IMR-90 (cell line): ENCODE results near the gene VDAC1. TPM values are rescaled to one million over a fixed set of nuclear protein-coding genes. Genes with fewer than 3 reads are reported as not detected.

Experiments
- ATAC-seq: fragments of 200-7000 bp; cut with Tn5 transposase; 2 replicates; pipeline ENCODE4 v1.9.1; 2020; ENCODE audit warnings: low read depth, mild to moderate bottlenecking, moderate library complexity
- BruUV-seq: library from RNA; stranded (reverse); fragments of 400-500 nt; replicated peaks from 2 replicates; lab custom pipeline; 2021; lab: Mats Ljungman, UMichigan
- CTCF ChIA-PET: fragments of 300-600 bp; formaldehyde crosslinking; extraction: SDS; loops from one replicate; lab custom pipeline; 2021; ENCODE audit warnings: antibody characterized with exemption; lab: Yijun Ruan, JAX
- POLR2A ChIA-PET: fragments of 300-600 bp; sonication (Branson Sonifier 250); formaldehyde crosslinking; loops from one replicate; lab custom pipeline; 2022; ENCODE audit warnings: antibody characterized with exemption; ENCODE audit not compliant: unreplicated experiment; lab: Charles Lee
- DNase-seq: peaks from one replicate; pipeline ENCODE4 v3.0.0; 2013
- H2AFZ ChIP-seq: replicated peaks from 2 replicates; pipeline ENCODE3; 2013; ENCODE audit warnings: low read length, mild to moderate bottlenecking; ENCODE audit not compliant: poor library complexity
- H2AK5ac ChIP-seq: 2 replicates; pipeline ENCODE4 v1.6.1; 2013; ENCODE audit warnings: low read depth, low read length, inconsistent platforms
- H2AK9ac ChIP-seq: replicated peaks from 2 replicates; pipeline ENCODE3; 2013; ENCODE audit warnings: mild to moderate bottlenecking, low read depth, low read length, moderate library complexity; ENCODE audit not compliant: poor library complexity
- H2BK120ac ChIP-seq: 2 replicates; pipeline ENCODE4 v1.6.1; 2013; ENCODE audit warnings: low read depth, low read length, inconsistent platforms
- H2BK15ac ChIP-seq: 3 replicates; pipeline ENCODE4 v1.6.1; 2013; ENCODE audit warnings: low read depth, low read length, inconsistent platforms
- H2BK20ac ChIP-seq: 2 replicates; pipeline ENCODE4 v1.6.1; 2013; ENCODE audit warnings: low read depth, mild to moderate bottlenecking, inconsistent platforms, low read length, moderate library complexity
- H2BK5ac ChIP-seq: 2 replicates; pipeline ENCODE4 v1.6.1; 2013; ENCODE audit warnings: mild to moderate bottlenecking, low read depth, low read length, inconsistent platforms; ENCODE audit not compliant: poor library complexity, severe bottlenecking
- H3K14ac ChIP-seq: replicated peaks from 2 replicates; pipeline ENCODE4 v1.6.1; 2013; ENCODE audit warnings: low read depth, low read length, inconsistent platforms
- H3K18ac ChIP-seq: 2 replicates; pipeline ENCODE4 v1.6.1; 2013; ENCODE audit warnings: low read depth, low read length, control low read depth
- H3K23ac ChIP-seq: 2 replicates; pipeline ENCODE4 v1.6.1; 2013; ENCODE audit warnings: low read depth, low read length, inconsistent platforms
- H3K27ac ChIP-seq: 2 replicates; pipeline ENCODE4 v1.5.1; 2013; ENCODE audit warnings: mild to moderate bottlenecking, control low read depth, low read length; ENCODE audit not compliant: insufficient read depth
- H3K27me3 ChIP-seq: 2 replicates; pipeline ENCODE4 v1.6.1; 2013; ENCODE audit warnings: low read length; ENCODE audit not compliant: control insufficient read depth, insufficient read depth
- H3K36me3 ChIP-seq: 2 replicates; pipeline ENCODE4 v1.6.1; 2013; ENCODE audit warnings: low read length, mixed read lengths; ENCODE audit not compliant: control insufficient read depth, insufficient read depth
- H3K4ac ChIP-seq: 2 replicates; pipeline ENCODE4 v1.6.1; 2013; ENCODE audit warnings: low read depth, low read length, inconsistent platforms
- H3K4me1 ChIP-seq: 2 replicates; pipeline ENCODE4 v1.6.1; 2013; ENCODE audit warnings: low read length, mixed read lengths; ENCODE audit not compliant: control insufficient read depth, insufficient read depth
- H3K4me2 ChIP-seq: 2 replicates; pipeline ENCODE4 v1.6.1; 2013; ENCODE audit warnings: low read depth, mild to moderate bottlenecking, control low read depth, low read length, moderate library complexity
- H3K4me3 ChIP-seq: 2 replicates; pipeline ENCODE4 v1.5.1; 2013; ENCODE audit warnings: low read depth, mild to moderate bottlenecking, control low read depth, low read length, moderate library complexity; ENCODE audit not compliant: insufficient read depth
- H3K56ac ChIP-seq: 2 replicates; pipeline ENCODE4 v1.6.1; 2013; ENCODE audit warnings: low read length, inconsistent platforms; ENCODE audit not compliant: insufficient read depth; ENCODE audit errors: extremely low read depth
- H3K79me1 ChIP-seq, 2 experiments: 2 replicates each; pipeline ENCODE4 v1.6.1; 2013; ENCODE audit warnings: low read length in 2 of 2, inconsistent platforms in 1 of 2, low read depth in 1 of 2
- H3K9ac ChIP-seq: 2 replicates; pipeline ENCODE4 v1.6.1; 2013; ENCODE audit warnings: low read depth, low read length, control low read depth
- H3K9me1 ChIP-seq: 2 replicates; pipeline ENCODE4 v1.6.1; 2013; ENCODE audit warnings: low read length, inconsistent platforms; ENCODE audit not compliant: insufficient read depth
- H3K9me3 ChIP-seq: 2 replicates; pipeline ENCODE4 v1.6.1; 2013; ENCODE audit warnings: low read length; ENCODE audit not compliant: control insufficient read depth, insufficient read depth
- H4K20me1 ChIP-seq: 2 replicates; pipeline ENCODE4 v1.6.1; 2013; ENCODE audit warnings: low read length, inconsistent platforms; ENCODE audit not compliant: insufficient read depth
- H4K5ac ChIP-seq: 2 replicates; pipeline ENCODE4 v1.6.1; 2013; ENCODE audit warnings: mild to moderate bottlenecking, low read depth, low read length, control low read depth
- H4K8ac ChIP-seq, 2 experiments: 2 replicates each; pipeline ENCODE4 v1.6.1; 2013; ENCODE audit warnings: low read depth in 2 of 2, low read length in 2 of 2, control low read depth in 1 of 2, inconsistent platforms in 1 of 2
- H4K91ac ChIP-seq: 2 replicates; pipeline ENCODE4 v1.6.1; 2013; ENCODE audit warnings: low read depth, low read length, inconsistent platforms; ENCODE audit not compliant: insufficient read depth
- CEBPB ChIP-seq: IDR thresholded peaks from 2 replicates; pipeline ENCODE4 v1.6.1; 2012; ENCODE audit warnings: low read depth, low read length, improper control_type of control experiment
- CHD1 ChIP-seq: IDR thresholded peaks from 2 replicates; pipeline ENCODE4 v1.6.1; 2012; ENCODE audit warnings: low read depth, low read length, improper control_type of control experiment
- NFE2L2 ChIP-seq: fragments of 150-350 bp; IDR thresholded peaks from 2 replicates; pipeline ENCODE4 v1.6.1; 2016; ENCODE audit warnings: low read depth, mild to moderate bottlenecking, low read length
- SMC3 ChIP-seq: fragments of 150-350 bp; IDR thresholded peaks from 2 replicates; pipeline ENCODE4 v1.6.1; 2016; ENCODE audit warnings: low read depth, mild to moderate bottlenecking, antibody characterized with exemption, low read length, moderate library complexity
- WGBS, 2 experiments: methylation state at CpG; one replicate each; pipeline versions ENCODE4 v1.1.5 to v1.1.7; 2013; ENCODE audit warnings: missing lambda C conversion rate in 2 of 2; ENCODE audit not compliant: insufficient read length in 1 of 2; ENCODE audit errors: extremely low coverage in 2 of 2; 5-methylcytosine and 5-hydroxymethylcytosine counted together
- dilution Hi-C: fragments of 300-500 bp; cut with HindIII; formaldehyde crosslinking; loops from one replicate; pipeline ENCODE4 v1.14.3; 2018; ENCODE audit warnings: low sequenced_read_pairs; ENCODE audit not compliant: unreplicated experiment
- in situ Hi-C: fragments of 300-500 bp; cut with MboI; formaldehyde crosslinking; loops from 3 replicates; pipeline ENCODE4 v1.14.3; 2019; ENCODE audit warnings: low sequenced_read_pairs, inconsistent platforms, mixed read lengths
- intact Hi-C: fragments of 100-400 bp; cut with micrococcal nuclease; formaldehyde crosslinking; loops from 2 replicates; pipeline ENCODE4 v1.10.0; 2022
- polyA plus RNA-seq, 3 experiments: library from polyadenylated mRNA; depleted of rRNA; stranded (reverse); fragments of >200 nt; gene quantifications; 2 replicates each; pipeline ENCODE4 v1.2.3, GENCODE V29; 2012; ENCODE audit warnings: low replicate concordance in 1 of 3
- total RNA-seq: library from RNA; depleted of rRNA; stranded (reverse); fragments of >200 nt; gene quantifications from 2 replicates; pipeline ENCODE4 v1.2.3, GENCODE V29; 2012

Gene VDAC1
- total and polyA plus RNA-seq, 2 of the 4 experiments (the other 2 are of a cell fraction) = 289 to 365 TPM

GRCh38 chr5:133983674-133984073, 21.1 kb downstream of the VDAC1 start:
- H3K79me1 ChIP-seq = peaks cover 34 to 51% of the 10 kb centered on the region in 2 experiments
- no TSS peak for BruUV-seq
- no peaks in the 10 kb centered on the region for H3K9me3 ChIP-seq
- intact Hi-C loops (no loop called here), dilution Hi-C loops (no loop called here), in situ Hi-C loops (no loop called here)
- no peak overlapping the region for H3K18ac ChIP-seq
- no peak overlapping the region for H4K91ac ChIP-seq
- H3K27me3 ChIP-seq = no peaks in the 10 kb centered on the region
- H2AFZ ChIP-seq = no peak overlapping the region
- peaks cover 47% of the 10 kb centered on the region for H3K36me3 ChIP-seq
- 73% methylated on average over 3 of the region's 5 CpGs; no CpG with 5 or more reads in 1 of the 2 experiments for WGBS, 2 experiments
- H3K4ac ChIP-seq = no peak overlapping the region
- H3K4me2 ChIP-seq = no peak overlapping the region
- no peak overlapping the region for H2BK5ac ChIP-seq
- H3K27ac ChIP-seq = no peak overlapping the region
- TF ChIP-seq NFE2L2 = no peak
- TF ChIP-seq SMC3 = no peak
- no peak for TF ChIP-seq CEBPB
- no peak for TF ChIP-seq CHD1
- peaks cover 35% of the 10 kb centered on the region for H4K20me1 ChIP-seq
- ATAC-seq (no peak), DNase-seq (no peak)
- peak overlapping the region; percentile 72; the same call in 1 of the 2 replicates for H3K23ac ChIP-seq
- H3K9me1 ChIP-seq = peaks cover 5% of the 10 kb centered on the region; the same call in 1 of the 2 replicates
- no peak overlapping the region for H3K9ac ChIP-seq
- no peak overlapping the region for H4K8ac ChIP-seq
- H2BK15ac ChIP-seq = no peak overlapping the region
- POLR2A ChIA-PET = no interaction called here
- no peak overlapping the region for H2AK5ac ChIP-seq
- H2AK9ac ChIP-seq = peak overlapping the region; percentile 17
- H3K4me1 ChIP-seq = peaks cover 2% of the 10 kb centered on the region; the same call in 1 of the 2 replicates
- no peak overlapping the region for H2BK20ac ChIP-seq
- no peak overlapping the region for H4K5ac ChIP-seq
- no peak overlapping the region for H3K4me3 ChIP-seq
- H3K14ac ChIP-seq = no peak overlapping the region
- CTCF ChIA-PET = no interaction called here
- H2BK120ac ChIP-seq = no peak overlapping the region
- H3K56ac ChIP-seq = no peak overlapping the region
